GM15510 (cell line): Measurements from ENCODE around the gene ASPN.

Experiments used
- POLR2A ChIP-seq: IDR thresholded peaks from 3 replicates; pipeline ENCODE4 v1.6.1; 2011; ENCODE audit warnings: borderline replicate concordance; ENCODE audit not compliant: insufficient read length; ENCODE audit errors: extremely low read depth

ASPN gene

DNA sequence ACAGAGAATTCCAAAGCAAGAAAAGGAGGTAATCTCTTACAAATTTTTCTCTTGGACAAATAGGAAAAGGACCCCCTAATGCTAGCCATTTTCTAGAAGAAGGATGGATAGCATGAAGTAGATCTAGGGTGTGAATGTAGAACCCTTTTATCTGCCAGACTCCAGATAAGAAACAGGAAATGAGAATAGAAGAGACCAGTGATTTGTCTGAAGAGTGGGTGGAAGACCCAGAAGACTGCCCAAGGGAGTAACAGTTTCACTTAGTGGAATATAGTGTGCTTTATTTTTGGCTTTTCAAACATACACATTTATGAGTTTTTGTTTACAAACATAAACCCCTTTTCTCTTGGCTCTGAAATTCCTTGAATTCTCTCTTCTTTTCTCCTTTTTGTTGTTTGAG is 28.4 kb upstream of the ASPN start:
- no peak for TF ChIP-seq POLR2A

DNA sequence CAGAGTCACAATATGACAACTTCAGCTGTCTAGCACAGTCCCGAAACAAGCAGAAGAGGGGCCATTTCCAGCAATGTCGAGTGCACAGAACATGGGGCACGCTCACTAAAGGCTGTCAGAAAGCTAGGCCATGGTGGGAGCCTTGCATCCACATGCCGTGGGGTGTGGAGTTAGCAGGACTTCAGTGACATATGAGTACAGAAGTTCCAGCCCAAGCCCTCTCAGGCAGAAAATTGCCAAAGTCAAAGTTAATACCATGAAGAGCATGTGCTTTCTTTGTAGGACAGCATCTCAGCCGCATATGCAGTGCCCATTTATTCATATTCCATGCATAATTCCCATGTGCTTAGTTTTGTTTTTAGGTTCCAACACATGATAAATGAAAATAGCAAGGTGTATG is 26.7 kb upstream of the ASPN start:
- no peak for TF ChIP-seq POLR2A

DNA sequence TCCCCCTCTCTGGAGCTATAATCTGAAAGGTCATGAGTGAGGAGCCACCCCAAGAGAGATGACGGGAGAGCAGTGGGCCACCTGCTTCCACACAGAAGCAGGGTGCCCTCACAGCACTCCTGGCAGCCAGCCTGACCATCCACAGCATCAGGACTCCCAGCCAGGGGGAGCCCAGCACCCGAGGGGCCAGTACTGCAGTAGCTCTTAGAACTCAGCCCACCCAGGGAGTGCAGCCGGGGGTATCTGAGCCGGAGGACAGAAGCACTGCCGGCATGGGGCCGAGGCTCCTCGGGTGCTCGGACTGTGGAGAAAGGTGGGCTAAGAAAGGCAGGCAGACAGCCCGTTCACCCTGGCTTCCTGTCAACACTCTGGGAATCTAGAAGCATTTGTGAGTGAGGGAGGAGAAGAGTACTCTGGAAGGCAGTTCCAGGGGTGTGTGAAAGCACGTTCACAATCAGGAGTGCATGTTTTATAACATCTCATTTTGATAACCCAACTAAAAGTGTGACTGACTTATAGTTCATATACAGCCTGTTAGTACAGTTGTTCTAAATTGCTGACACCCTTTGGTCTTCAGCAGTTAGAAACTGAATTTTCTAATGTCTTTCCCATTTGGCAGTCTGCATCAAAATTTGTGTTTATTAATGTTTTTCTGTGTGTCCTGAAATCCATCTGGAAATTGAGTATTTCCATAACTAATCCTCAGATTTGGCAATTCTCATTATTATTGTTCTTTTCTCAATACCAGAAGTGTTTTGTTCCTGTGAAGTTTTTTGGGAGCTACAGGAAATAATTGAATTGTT is 25.9 kb upstream of the ASPN start:
- TF ChIP-seq POLR2A = no peak

DNA sequence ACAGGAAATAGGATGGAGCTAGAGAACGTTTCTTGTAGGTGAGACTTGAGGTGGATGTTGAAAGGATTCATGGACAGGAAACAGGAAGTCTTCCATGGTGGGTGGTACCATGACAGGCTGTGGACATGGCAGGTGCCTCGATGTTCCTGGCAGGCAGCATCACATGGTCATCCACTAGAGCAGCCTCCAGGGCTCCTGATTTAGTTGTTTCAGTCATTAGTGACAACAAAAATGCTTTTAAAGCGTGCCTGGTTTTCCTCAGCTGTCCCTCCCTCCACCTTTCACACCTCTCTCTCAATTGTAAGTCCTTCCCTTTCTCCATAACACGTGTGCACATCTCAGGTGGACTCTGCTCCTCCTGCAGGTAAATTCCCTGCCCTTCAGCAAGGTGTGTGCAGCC is 25.2 kb upstream of the ASPN start:
- TF ChIP-seq POLR2A = no peak

DNA sequence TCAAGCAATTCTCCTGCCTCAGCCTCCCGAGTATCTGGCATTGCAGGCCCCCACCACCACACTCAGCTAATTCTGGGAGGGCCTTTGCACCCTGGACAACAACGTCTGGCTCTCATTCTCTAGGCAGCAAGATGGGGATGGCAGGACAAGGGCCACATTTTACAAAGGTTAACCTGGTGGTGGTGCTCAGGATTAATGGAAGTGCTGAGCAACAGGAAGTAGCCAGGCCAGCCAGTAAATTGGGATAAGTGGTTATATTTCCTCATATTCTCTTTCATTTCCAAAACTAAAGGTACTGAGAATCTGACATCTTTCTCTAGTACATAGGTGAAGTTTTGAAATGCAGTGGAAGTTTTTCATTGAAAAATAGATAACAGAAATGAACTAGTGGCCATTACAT is 24.7 kb upstream of the ASPN start:
- no peak for TF ChIP-seq POLR2A

DNA sequence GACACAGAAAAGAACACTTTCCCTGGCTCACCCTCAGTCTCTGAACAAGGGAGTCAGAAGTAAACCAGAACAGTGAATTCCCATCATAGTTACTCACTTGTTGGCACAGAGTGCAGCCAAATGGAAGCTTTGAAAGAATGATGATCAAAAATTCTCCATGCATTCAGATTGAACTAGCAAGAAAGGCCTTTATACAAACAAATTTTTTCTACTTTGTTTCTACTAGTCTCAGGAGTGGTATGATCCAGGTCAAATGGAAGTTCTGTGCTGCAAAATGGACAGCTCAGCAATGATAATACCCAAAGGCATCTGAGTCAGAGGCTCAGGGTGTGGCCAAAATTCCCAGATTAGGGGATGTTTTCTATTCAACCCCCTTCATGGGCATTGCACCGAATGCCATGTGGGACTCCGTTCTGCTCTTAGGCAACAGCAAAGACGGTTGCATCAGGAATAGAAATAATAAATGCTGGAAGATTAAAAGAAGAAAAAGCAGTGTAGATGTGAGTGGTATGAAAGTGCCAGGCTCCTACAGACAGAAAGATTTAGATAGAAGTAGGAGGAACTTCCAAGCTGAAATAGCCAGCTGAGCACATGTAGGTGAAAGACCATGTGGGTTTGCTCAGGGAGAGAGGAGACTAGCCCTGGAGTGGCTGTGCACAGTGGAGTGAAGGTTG is 24.0 kb upstream of the ASPN start:
- no peak for TF ChIP-seq POLR2A

DNA sequence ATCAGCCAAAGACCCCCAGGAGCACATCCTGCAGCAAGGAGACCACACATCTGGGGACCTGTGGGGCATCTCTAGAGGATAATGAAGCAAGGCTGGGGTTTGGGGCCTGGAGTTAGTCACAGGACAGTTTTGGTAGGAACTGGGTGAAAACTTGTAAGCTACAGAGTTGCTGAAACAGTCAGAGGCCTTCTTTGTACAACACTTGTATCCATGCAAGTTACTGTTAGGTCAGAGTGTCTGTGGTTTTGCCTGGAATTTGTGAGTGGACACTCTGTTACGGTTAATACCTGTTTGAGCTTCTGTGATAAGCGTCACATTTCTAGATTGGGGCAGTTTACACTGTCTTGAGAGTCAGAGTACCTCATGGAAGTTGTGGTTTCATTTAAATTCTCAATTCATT is 22.6 kb upstream of the ASPN start:
- TF ChIP-seq POLR2A = no peak

DNA sequence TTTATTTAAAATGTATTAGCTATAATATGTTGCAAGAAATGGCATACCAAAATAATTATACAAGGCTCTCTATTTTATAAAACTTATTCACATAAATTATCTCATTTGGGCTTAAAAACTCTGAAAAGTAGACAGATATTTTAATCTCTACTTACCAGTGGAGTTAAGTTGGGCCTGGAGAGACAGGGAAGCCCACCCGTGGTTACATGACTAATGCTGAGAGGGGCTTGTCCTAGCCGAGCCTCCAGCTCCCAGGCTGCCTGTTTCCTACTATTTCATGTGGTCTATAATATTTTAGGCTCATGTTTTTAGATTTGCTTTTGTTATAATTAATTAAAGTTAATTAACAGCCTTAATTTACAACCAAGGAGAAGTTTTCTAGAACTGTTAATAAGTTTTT is 20.9 kb upstream of the ASPN start:
- no peak for TF ChIP-seq POLR2A

DNA sequence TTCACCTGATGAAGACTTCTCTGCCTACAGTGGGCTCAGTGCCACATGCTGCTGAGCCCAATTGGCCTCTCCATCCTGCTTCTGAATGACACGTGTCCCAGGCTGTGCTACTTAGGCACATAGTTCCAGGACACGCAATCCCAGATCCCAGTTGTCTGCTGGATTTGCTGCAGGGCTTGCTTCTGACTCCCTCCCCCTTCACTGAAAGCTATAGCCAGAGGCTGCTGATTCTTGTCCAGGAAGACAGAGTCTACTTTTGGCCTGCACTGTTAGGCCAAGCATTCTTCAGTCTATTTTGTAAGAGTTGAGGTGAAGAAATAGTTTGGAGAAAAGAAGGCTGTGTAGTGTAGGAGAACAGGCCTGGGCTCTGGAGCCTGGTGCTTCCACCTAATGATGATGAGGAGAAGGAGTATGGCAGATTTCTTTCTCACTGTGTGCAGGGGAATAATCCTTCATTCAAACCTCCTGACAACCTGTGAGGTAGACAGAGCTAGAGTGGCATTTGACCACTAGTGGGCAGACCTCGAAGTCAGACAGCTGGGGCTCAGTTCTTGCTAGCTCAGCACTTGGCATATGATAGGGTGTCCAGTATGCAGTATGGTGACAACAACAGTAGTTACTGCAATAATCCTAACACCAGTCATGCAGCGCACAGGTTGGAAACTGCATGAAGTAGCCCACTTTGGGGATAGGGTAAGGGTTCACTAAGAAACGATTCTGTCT is 19.5 kb upstream of the ASPN start:
- TF ChIP-seq POLR2A = no peak

DNA sequence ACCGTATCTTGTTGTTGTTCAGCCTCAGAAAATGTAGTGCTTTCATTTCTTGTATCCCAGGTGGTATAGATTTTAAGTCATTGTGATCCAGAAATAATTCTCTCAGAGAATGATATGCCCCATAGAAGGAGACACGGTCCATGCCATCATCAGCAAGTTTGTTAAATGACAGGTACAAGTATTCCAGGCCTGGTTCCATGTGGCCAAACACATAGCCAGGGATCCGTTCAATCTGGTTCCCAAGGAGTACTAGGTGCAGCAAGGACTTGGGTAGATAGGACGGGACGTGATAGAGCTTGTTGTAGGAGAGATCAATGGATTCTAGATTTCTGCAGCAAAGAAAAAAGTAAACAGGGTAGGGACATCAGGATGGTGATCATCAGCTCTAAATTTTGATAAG is 18.4 kb upstream of the ASPN start:
- no peak for TF ChIP-seq POLR2A

DNA sequence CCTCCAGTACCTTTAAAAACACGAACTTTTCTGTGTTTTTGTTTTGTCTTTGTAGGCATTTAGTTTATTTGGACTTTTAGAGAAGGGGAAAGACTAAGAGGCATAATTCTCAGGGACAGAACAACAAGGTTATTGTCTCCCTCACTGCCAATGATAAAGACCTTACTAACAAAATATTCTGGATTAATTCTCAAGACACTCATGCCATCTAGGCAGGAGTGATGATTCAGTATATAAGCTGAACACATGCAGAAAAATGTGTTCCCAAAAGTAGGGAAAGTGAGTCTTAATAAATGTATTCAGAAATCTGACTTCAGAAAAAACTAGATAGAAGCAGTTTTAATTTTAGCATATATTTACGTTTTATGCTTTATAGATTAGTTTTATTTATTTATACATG is 17.4 kb upstream of the ASPN start:
- no peak for TF ChIP-seq POLR2A

DNA sequence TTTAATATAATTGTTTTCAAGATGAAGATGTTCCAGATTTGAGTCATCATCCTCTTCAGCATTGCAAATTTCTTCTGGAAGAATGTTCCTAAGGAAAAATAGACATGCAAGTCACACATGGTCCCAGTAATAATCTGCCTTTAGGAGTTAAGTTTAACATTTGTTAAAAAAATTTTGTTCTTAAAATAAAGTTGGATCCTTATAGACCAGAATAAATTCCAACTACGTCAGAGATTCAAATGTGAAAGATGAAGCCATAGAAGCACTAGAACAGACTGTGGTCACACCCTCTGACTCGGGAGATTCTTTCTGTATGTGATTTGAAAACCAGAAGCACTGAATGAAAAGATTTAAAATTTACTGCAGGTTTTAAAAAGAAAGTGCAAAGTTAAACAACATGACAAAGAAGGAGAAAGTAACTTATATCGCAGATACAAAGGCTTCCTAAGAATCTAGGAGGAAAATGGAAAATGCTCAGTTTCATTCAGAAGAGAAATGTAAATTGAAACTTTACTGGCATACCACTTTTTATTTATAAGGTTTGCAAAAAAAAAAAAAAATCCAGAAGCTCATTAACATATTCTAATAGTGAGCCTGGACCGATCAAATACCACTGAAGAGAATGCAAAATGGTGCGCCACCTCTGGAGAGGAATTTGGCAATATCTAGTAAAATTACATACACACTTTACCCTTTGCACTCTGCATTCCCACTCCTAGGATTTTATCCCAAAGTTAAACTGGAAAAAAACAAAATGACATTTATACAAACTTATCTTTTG is 14.3 kb upstream of the ASPN start:
- TF ChIP-seq POLR2A = no peak

DNA sequence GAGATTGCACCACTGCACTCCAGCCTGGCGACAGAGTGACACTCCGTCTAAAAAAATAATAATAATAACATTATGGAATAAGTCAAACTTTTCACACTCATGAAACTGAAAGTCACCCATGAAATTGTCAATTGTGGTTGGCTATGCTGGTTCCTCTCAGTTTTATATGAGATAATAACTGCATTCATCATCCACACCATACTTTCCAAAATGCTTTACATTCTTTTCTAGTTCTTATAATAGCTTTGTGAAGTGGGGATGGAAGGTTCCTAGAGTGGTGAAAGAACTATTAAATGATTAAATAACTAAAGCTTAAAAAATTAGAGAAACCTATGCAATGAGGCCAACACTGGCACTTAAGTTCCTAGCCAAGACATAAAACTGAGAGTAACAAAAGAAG is 12.6 kb upstream of the ASPN start:
- no peak for TF ChIP-seq POLR2A

DNA sequence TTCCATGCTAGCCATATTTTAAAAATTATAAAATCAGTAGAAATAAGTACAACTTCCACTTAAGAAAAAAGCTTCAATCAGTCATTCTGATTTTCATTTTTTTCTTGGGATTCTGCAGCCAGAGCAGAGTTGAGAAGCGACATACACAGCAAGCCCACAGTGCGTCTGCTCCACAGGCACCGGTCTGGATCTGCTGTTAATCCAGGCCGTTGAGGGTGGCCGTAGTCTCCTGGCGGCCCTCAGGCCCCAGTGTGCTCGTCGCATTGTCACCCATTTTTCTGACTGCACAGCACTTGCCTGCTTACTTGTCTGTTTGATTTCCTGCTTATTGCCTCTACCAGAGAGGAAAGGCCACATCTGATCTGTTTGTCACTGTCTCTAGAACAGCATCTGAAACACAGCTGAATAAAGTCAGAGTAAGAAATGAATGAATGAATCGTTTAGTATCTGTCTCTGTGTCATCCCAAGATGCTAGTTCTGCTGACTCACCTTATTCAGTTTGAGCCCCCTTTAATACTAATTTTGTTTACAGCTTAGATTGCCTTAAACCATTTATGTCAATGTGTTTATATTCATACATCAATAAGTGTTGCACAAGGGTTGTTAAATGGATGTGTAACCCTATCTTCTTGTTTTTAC is 11.6 kb upstream of the ASPN start:
- TF ChIP-seq POLR2A = no peak
